ENCODE results near the gene SPCS1.

The SPCS1 gene

DNA sequence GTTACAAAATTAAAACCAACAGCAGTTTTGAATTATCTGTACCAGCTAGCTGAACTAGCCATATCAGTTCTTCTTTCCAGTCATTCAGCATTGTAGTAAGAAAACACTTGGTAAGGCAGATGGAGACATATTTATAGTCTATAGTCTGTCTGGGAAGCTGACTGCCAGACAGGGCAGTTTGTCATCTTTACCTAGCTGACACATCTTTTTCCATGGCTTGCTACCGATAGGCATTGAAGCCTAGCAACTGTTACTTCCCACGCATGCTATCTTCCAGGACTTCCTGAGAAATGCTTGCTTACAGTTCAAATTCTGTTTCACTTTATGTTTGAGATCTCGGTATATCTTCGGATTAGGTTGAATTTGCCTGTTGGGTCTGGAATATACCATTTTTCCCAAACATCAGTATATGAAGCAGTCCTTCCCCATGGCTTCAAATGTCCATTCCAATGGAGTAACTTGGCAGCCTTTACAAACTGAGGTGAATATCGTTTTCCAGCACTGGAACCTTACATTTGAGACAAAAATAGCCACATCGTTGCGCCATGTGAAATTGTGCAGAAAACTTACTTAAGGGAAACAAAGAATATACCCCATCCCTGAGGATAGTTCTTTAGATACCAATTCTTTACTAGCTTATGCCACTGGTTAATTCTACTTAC lies 11.2 kb upstream of the SPCS1 start:
- TF ChIP-seq, protein P1, sequence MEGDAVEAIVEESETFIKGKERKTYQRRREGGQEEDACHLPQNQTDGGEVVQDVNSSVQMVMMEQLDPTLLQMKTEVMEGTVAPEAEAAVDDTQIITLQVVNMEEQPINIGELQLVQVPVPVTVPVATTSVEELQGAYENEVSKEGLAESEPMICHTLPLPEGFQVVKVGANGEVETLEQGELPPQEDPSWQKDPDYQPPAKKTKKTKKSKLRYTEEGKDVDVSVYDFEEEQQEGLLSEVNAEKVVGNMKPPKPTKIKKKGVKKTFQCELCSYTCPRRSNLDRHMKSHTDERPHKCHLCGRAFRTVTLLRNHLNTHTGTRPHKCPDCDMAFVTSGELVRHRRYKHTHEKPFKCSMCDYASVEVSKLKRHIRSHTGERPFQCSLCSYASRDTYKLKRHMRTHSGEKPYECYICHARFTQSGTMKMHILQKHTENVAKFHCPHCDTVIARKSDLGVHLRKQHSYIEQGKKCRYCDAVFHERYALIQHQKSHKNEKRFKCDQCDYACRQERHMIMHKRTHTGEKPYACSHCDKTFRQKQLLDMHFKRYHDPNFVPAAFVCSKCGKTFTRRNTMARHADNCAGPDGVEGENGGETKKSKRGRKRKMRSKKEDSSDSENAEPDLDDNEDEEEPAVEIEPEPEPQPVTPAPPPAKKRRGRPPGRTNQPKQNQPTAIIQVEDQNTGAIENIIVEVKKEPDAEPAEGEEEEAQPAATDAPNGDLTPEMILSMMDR (IDR thresholded peaks at IDR 0.05; ENCODE audit: low read length, missing control alignments), result no peak
- peak; percentile 46 for DNase-seq (ENCODE audit: low read depth)
- H3K4me3 ChIP-seq (replicated peaks; ENCODE audit: low read depth, low read length), result no peak overlapping the region

DNA sequence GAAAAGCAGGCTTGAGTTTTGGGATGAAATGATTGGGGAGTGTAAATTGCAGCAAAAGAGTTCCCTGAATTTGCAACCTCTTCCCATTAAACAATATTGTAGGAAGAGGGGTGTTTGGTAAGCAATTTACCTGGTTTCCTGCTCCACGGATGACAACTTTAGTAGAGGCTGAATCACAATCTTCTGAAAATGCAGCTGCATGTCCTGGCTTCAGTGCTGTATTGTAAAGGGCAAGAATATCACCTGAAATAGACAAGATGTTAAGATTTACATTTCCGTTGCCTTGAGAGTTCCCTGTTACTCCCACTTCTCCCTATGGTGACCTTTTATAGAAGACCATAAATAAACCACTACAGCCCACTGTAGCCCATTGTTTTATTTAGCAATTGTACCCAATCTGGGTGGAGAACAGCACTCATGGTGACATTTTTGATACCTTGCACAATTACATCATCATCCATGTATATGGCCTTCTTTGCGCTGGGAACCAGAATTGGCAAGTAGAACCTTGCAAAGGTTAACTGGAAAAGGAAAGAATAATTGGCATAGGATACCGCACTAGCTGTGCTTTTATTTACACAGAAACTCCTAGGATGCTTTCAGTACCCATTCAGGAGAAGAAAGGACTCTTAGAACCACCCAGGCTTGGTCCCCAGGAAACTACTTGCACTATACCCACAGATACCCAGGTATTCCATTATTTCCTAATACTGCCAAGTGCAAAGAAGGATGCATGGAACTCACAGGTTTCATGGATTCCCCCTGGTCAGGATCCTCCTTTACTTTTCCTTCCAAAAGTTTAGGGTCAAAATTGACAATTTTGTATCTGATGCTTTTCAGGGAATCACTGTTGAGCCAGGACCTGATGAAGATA lies 9.9 kb upstream of the SPCS1 start:
- no peak for DNase-seq (ENCODE audit: low read depth)
- no peak overlapping the region for H3K4me3 ChIP-seq (replicated peaks; ENCODE audit: low read depth, low read length)
- TF ChIP-seq, protein P1 (IDR thresholded peaks at IDR 0.05; ENCODE audit: low read length, missing control alignments), result no peak

DNA sequence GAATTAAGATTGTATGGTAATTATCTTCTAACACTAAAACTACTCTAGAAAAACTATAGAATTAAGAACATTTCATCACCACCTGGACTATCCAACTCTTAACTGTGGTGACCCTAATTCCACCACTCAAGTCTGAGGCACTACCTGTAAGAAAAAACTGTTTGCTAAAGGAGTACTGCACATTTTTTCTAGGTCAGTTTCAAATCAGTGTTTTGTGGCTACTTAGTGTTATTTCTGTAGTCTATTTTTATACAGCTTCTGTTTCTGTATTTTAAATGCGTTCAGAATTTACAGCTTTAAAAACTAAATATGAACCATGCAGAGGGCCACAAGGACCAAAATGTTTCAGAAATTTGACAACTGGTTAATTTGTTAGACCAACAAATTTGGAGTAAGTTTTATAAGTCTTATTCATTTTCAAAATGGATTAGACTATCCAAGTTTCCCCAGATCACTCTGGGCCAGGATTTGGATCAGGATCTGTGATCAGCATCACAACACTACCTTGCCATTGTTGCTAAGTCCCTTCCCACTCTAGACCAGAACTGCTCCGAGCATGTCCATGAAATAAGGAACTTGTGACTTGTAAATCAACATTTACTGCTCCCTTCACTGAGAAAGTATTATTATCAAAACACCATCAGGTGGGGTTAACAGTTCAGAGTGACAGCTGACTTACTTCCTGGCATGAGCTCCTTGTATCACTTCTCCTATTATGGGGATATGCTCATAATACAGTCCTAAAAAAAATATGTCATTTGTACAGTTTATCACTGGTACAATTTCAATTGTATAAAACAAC lies 8.9 kb upstream of the SPCS1 start:
- TF ChIP-seq, protein P1 (IDR thresholded peaks at IDR 0.05; ENCODE audit: low read length, missing control alignments), result no peak
- H3K4me3 ChIP-seq (replicated peaks; ENCODE audit: low read depth, low read length), result no peak overlapping the region
- no peak for DNase-seq (ENCODE audit: low read depth)

DNA sequence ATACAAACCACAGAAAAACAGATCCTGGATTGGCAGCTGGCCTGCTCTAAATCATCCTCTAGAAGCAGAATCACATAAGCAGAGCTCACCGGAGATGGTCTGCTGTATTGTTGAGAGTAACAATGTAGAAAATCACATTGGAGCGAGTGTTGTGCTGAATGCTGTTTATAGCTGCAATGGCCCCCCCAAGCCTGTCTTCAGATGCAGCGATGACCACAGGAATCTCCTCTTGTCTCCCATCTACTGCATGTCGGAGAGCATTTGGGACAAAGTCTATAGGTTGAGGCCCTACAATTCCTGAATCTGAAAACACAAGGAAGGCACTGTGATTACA lies 8.3 kb upstream of the SPCS1 start:
- TF ChIP-seq, protein P1 (IDR thresholded peaks at IDR 0.05; ENCODE audit: low read length, missing control alignments), result no peak
- DNase-seq (ENCODE audit: low read depth), result no peak
- H3K4me3 ChIP-seq (replicated peaks; ENCODE audit: low read depth, low read length), result no peak overlapping the region

DNA sequence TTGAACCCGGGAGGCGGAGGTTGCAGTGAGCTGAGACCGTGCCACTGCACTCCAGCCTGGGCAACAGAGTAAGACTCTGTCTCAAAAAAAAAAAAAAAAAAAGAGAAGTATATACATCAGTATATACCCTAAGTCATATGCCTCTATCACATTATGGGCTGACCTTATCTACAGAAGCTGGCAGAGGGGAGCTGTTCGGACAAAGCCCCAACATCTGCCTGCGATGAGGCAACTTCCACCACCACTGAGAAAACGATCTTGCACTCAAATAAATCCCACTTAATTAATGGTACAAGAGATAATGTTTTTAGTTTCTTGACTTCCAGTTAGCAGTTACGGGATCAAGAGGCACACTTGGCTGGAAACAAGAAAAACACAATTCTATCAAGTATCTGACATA lies 2.6 kb upstream of the SPCS1 start:
- no peak for DNase-seq (ENCODE audit: low read depth)
- TF ChIP-seq, protein P1 (IDR thresholded peaks at IDR 0.05; ENCODE audit: low read length, missing control alignments), result no peak
- H3K4me3 ChIP-seq (replicated peaks; ENCODE audit: low read depth, low read length), result no peak overlapping the region

DNA sequence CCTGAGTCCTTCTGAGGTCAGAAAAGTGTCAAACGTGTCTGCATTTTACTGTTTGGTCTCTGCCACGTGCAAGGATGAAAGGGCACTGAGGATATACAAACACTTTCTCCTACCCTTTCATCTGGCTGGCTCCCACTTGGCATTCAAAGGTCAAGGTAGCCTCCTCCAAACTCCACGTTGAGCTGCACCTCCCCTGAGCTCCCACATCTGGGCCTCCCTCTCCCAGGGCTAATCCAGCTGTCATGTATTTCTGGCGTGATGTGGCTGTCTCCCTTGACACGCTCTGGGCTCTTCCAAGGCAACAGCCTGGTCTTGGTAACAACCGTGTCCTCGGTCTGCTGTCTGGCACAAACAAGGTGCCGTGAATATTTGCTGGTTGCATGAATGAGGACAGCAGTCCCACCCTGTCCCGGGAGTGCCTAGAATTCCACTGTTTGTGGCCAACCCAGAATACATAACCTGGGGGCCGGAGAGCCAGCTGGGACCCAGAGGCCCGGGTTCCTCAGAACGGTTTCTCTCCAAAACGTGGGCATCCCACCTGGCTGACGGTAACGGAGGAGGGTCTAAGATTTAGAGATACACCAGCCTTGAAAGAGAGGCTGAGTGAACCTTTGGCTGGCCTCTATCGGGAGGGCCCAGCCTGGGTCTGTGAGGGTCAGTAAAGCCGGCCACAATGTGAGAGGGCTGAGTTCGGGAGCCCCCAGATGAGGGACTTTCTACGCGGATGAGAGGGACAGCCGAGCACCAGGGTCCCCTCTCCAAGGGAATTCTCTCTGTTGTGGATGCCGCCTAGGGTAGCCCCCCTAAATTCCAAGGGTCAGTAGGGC lies 1.1 kb upstream of the SPCS1 start:
- DNase-seq (ENCODE audit: low read depth), result peak; percentile 25
- TF ChIP-seq, protein P1 (IDR thresholded peaks at IDR 0.05; ENCODE audit: low read length, missing control alignments), result no peak
- peak overlapping the region; percentile 83 for H3K4me3 ChIP-seq (replicated peaks; ENCODE audit: low read depth, low read length)

Measured in fibroblast of pulmonary artery (primary cell).